ENCODE data around the gene IFT122.

The IFT122 gene

GRCh38 chr3:129517516-129517915 is 77.5 kb downstream of the IFT122 start:
- no peak for DNase-seq (ENCODE audit: low read depth in 2 of 2)

- no peak for DNase-seq (ENCODE audit: low read depth in 2 of 2)
Measured at GRCh38 chr3:129518038-129518561, 78.1 kb downstream of the IFT122 start.

- DNase-seq (ENCODE audit: low read depth in 2 of 2): no peak
Measured at GRCh38 chr3:129518581-129518980, 78.6 kb downstream of the IFT122 start.

GRCh38 chr3:129519449-129519848 is 79.4 kb downstream of the IFT122 start:
- DNase-seq (ENCODE audit: low read depth in 2 of 2): no peak

- no peak for DNase-seq (ENCODE audit: low read depth in 2 of 2)
Measured at GRCh38 chr3:129519896-129520715, 80.1 kb downstream of the IFT122 start.

GRCh38 chr3:129520960-129521359 is 80.9 kb downstream of the IFT122 start:
- DNase-seq (ENCODE audit: low read depth in 2 of 2): no peak

- DNase-seq (ENCODE audit: low read depth in 2 of 2): no peak
Measured at GRCh38 chr3:129521611-129522010, 81.6 kb downstream of the IFT122 start.

- no peak for DNase-seq (ENCODE audit: low read depth in 2 of 2)
Measured at GRCh38 chr3:129522953-129523352, 82.9 kb downstream of the IFT122 start.

GRCh38 chr3:129524081-129524480 is 84.1 kb downstream of the IFT122 start:
- DNase-seq (ENCODE audit: low read depth in 2 of 2): no peak

GRCh38 chr3:129525341-129525968 is 85.4 kb downstream of the IFT122 start:
- DNase-seq (ENCODE audit: low read depth in 2 of 2): no peak

GRCh38 chr3:129526121-129526900 is 86.3 kb downstream of the IFT122 start:
- DNase-seq (ENCODE audit: low read depth in 2 of 2): no peak

- DNase-seq (ENCODE audit: low read depth in 2 of 2): no peak
Measured at GRCh38 chr3:129527262-129527661, 87.2 kb downstream of the IFT122 start.

- no peak for DNase-seq (ENCODE audit: low read depth in 2 of 2)
Measured at GRCh38 chr3:129528589-129529100, 88.6 kb downstream of the IFT122 start, which contains the start of gene RHO. Gene RHO, plus strand, starts transcription at chr3:129528639. Its CDS starts 95 bp downstream, at chr3:129528734.

- DNase-seq (ENCODE audit: low read depth in 2 of 2): no peak
Measured at GRCh38 chr3:129529436-129530210, 89.6 kb downstream of the IFT122 start.

GRCh38 chr3:129530251-129530791 is 90.3 kb downstream of the IFT122 start:
- peak; percentile 69 to 74 for DNase-seq (ENCODE audit: low read depth in 2 of 2)

- no peak for DNase-seq (ENCODE audit: low read depth in 2 of 2)
Measured at GRCh38 chr3:129530821-129531220, 90.8 kb downstream of the IFT122 start.

- DNase-seq (ENCODE audit: low read depth in 2 of 2): no peak
Measured at GRCh38 chr3:129531699-129532098, 91.7 kb downstream of the IFT122 start.

- no peak for DNase-seq (ENCODE audit: low read depth in 2 of 2)
Measured at GRCh38 chr3:129532261-129532660, 92.2 kb downstream of the IFT122 start.

GRCh38 chr3:129533406-129533805 is 93.4 kb downstream of the IFT122 start:
- DNase-seq (ENCODE audit: low read depth in 2 of 2): no peak

GRCh38 chr3:129534428-129535027 is 94.5 kb downstream of the IFT122 start:
- DNase-seq (ENCODE audit: low read depth in 2 of 2): no peak

All from fibroblast of skin of left quadriceps (primary cell).